Fibroblast of pulmonary artery (primary cell): ENCODE results near the gene SYT2.
"Not testable (repeated sequence)": the region's sequence is repeated elsewhere in the genome, so short reads cannot be mapped to it uniquely, and the experiment has no call there.

Experiments
- DNase-seq: peaks from one replicate; pipeline ENCODE4 v3.0.0-alpha.2; 2010; ENCODE audit warnings: low read depth
- H3K4me3 ChIP-seq: replicated peaks from 2 replicates; pipeline ENCODE4 v1.5.1; 2011; ENCODE audit warnings: low read depth, mild to moderate bottlenecking, control low read depth, low read length, moderate library complexity
- CTCF ChIP-seq: IDR thresholded peaks from 2 replicates; pipeline ENCODE4 v1.5.1; 2011; ENCODE audit warnings: mild to moderate bottlenecking, control low read depth, low read length, inconsistent platforms; ENCODE audit errors: missing control alignments

SYT2 gene

DNA sequence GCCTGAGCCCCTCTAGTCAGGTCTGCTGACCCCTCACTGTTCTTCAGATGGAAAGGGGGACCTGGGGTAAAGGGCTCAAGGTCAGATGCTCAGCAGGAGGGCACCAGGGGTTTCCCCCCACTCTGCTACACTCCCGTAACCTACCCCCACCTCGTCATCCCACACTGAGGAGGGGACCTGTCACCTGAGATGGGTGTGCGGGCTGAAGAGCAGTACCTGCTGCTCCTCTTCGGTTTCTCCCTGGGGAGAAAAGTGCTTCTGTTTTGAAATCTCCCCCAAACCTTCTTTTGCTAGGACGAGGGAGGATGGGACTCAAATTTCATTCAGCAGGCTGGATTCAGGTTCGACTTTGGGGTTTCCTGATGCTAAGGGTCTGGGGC lies 65.2 kb downstream of the SYT2 start:
- no peak for TF ChIP-seq CTCF
- DNase-seq = no peak

DNA sequence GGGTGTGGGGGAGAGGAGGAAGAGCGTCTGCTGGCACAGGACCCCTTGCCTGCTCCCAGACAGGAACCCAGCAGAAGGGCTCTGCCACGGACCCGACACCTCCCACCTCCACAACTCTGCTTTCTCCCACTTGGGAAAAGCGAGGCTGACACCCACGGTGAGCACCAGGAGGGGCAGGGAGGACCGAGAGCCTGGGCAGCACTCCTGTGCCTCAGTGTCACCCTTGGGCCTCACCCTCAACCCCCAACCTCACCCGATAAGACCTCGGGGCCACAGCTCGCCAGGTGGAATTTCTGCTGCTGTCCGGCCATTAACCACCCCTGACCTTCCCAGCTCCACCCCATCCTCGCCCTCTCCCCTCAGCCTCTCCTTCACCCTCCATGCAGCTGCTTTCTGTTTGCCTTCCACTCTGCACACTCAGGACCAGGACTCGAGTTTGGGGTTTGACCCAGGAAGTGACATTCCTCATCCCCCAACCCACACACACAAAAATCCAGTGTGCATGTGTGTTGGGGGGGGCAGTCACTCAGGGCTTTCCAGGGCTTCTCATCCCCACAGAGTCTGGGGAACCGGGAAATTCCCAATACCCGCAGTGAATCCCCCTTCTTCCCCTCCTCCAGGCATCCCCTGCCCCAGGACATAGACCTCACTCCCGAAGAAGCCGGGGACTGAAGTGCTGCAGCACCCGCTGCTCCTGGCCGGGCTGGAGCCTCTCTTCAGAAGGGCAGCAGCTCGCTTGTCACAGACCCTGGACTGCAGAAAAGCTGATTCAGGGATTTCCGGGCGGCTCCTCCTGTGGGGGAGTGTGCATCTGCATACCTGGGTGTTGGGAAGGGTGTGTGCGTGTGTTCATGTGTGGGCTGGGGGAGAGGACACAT lies 65.8 kb downstream of the SYT2 start:
- no peak for DNase-seq
- no peak overlapping the region for H3K4me3 ChIP-seq
- no peak for TF ChIP-seq CTCF

More for the DNA sequence above, 65.2 kb downstream of the SYT2 start:
- no peak overlapping the region for H3K4me3 ChIP-seq

- H3K4me3 ChIP-seq = no peak overlapping the region
- no peak for TF ChIP-seq CTCF
- no peak for DNase-seq
Observed at GRCh38 chr1:202643397-202644218, 66.6 kb downstream of the SYT2 start.

GRCh38 chr1:202642619-202643291 lies 67.5 kb downstream of the SYT2 start:
- TF ChIP-seq CTCF = no peak
- DNase-seq = no peak
- no peak overlapping the region for H3K4me3 ChIP-seq

DNA sequence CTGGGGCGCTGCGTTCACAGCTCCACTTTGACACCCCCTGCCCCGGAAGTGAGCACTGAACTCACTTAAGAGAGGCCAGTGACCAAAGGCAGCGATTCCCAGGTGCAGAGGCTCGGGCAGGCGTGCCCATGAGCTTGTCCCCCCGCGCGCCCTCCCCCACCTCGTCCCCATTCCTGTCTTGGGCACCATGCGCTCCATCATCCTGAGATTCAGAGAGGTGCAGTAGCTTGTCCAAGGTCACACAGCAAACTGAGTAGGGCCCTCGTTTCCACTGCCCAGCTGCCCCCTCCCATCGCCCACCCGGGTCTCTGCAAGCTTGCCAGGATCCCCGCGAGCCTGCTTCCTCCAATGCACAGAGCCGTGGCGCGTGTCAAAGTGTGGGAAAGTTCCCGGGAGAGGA lies 68.0 kb downstream of the SYT2 start:
- TF ChIP-seq CTCF = no peak
- H3K4me3 ChIP-seq = no peak overlapping the region
- no peak for DNase-seq

GRCh38 chr1:202639500-202639899 lies 70.8 kb downstream of the SYT2 start:
- no peak for TF ChIP-seq CTCF
- no peak for DNase-seq
- no peak overlapping the region for H3K4me3 ChIP-seq

DNA sequence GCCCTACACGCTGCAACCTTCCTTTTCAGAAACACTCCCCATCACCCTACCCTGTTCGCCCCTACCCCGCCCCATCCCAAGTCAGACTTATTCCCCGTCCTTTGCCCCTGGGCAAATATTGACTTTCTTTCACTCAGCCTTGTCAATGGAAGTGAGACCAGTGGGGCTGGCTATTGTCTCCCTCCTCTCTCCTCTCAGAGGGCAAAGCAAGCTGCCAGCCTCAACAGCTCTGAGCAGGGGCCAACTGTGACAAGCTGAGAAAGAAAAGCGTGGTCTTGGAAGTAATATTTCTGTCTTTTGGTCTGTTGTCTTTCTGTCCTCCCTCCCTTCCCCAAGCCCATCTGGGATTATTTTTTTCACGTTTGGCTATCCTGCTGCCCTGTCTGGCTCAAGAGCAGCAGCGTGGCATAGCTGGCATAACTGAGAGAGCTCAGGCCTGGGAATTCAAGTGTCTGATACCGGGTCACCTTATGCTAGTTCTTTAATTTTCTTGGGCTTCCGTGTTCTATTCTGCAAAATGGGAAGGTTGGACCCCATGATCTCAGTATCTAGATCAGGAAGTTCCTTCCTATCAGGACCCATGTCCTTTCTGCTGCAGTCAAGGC lies 71.5 kb downstream of the SYT2 start:
- H3K4me3 ChIP-seq, DNase-seq: not testable (repeated sequence)
